KMS-11 (cell line): ENCODE data around the gene ANK3.

ENCODE experiments used
- H2AFZ ChIP-seq: fragments of 200-600 bp; sonication (generic); 2 replicates; pipeline ENCODE4 v1.6.1; 2016; ENCODE audit warnings: antibody characterized with exemption, mixed run types, low read depth
- H3K27ac ChIP-seq: fragments of 200-600 bp; sonication (generic); 2 replicates; pipeline ENCODE4 v1.6.1; 2016; ENCODE audit warnings: mild to moderate bottlenecking, mixed run types
- H3K27me3 ChIP-seq: fragments of 200-600 bp; sonication (generic); 2 replicates; pipeline ENCODE4 v1.6.1; 2017; ENCODE audit warnings: mild to moderate bottlenecking, low read depth, mixed run types, moderate library complexity; ENCODE audit not compliant: insufficient read depth
- H3K36me3 ChIP-seq: fragments of 200-600 bp; sonication (generic); 2 replicates; pipeline ENCODE4 v1.6.1; 2017; ENCODE audit warnings: mild to moderate bottlenecking, mixed run types; ENCODE audit not compliant: insufficient read depth
- H3K4me1 ChIP-seq: fragments of 200-600 bp; sonication (generic); 2 replicates; pipeline ENCODE4 v1.6.1; 2016; ENCODE audit warnings: mild to moderate bottlenecking, low read depth, mixed run types; ENCODE audit not compliant: poor library complexity, severe bottlenecking
- H3K4me2 ChIP-seq: fragments of 200-600 bp; sonication (generic); 2 replicates; pipeline ENCODE4 v1.7.0; 2016; ENCODE audit warnings: mild to moderate bottlenecking, mixed run types
- H3K4me3 ChIP-seq: fragments of 200-600 bp; sonication (generic); IDR thresholded peaks from 2 replicates; pipeline ENCODE4 v1.6.1; 2017; ENCODE audit warnings: low read depth, low read length, mixed read lengths; ENCODE audit not compliant: insufficient read depth
- H3K79me2 ChIP-seq: fragments of 200-600 bp; sonication (generic); 2 replicates; pipeline ENCODE4 v1.6.1; 2016; ENCODE audit warnings: low read depth, mixed run types; ENCODE audit not compliant: insufficient read depth
- H3K9ac ChIP-seq: fragments of 200-600 bp; sonication (generic); 2 replicates; pipeline ENCODE4 v1.6.1; 2016; ENCODE audit warnings: mild to moderate bottlenecking, mixed run types
- H4K20me1 ChIP-seq: fragments of 200-600 bp; sonication (generic); 2 replicates; pipeline ENCODE4 v1.6.1; 2016; ENCODE audit warnings: mild to moderate bottlenecking, mixed run types; ENCODE audit not compliant: insufficient read depth
- CTCF ChIP-seq: fragments of 200-600 bp; sonication (generic); conservative IDR thresholded peaks from 2 replicates; pipeline ENCODE4 v1.6.1; 2017; ENCODE audit warnings: low read depth, mild to moderate bottlenecking, antibody characterized with exemption, low read length, moderate library complexity, mixed read lengths

The ANK3 gene

DNA sequence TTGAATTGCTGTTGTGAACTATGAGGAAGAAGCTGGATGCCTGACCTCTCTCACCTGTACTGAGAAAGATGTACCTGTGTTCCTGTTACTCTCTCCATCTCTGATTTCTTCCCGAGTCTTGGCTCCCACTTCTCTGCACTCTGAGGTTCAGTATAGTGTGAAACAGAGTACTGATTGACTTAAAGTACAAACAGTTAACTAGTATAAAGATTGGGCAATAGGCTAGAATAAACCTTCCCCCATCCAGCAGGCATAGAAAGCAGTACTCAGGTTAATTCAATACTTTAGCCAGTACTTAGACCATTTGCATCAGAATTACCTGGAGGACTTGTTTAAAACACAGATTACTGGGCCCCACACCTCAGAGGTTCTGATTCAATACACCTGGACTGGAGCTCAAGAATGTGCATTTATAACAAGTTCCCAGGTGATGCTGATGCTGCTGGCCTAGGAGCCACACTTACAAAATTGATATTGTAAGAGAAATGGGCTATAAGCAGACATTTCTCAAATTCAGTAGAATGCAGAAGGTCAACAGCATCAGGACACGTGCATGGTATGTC is 51.6 kb downstream of the ANK3 start:
- no peaks in the 10 kb centered on the region for H3K36me3 ChIP-seq
- H3K4me3 ChIP-seq = no peak overlapping the region
- H4K20me1 ChIP-seq = peaks cover 40% of the 10 kb centered on the region
- H3K4me1 ChIP-seq = peaks cover 8% of the 10 kb centered on the region
- H2AFZ ChIP-seq = no peak overlapping the region
- no peak overlapping the region for H3K9ac ChIP-seq
- H3K27me3 ChIP-seq = no peaks in the 10 kb centered on the region
- H3K27ac ChIP-seq = no peak overlapping the region
- H3K4me2 ChIP-seq = no peak overlapping the region
- H3K79me2 ChIP-seq = peaks cover 98% of the 10 kb centered on the region
- TF ChIP-seq CTCF = no peak

DNA sequence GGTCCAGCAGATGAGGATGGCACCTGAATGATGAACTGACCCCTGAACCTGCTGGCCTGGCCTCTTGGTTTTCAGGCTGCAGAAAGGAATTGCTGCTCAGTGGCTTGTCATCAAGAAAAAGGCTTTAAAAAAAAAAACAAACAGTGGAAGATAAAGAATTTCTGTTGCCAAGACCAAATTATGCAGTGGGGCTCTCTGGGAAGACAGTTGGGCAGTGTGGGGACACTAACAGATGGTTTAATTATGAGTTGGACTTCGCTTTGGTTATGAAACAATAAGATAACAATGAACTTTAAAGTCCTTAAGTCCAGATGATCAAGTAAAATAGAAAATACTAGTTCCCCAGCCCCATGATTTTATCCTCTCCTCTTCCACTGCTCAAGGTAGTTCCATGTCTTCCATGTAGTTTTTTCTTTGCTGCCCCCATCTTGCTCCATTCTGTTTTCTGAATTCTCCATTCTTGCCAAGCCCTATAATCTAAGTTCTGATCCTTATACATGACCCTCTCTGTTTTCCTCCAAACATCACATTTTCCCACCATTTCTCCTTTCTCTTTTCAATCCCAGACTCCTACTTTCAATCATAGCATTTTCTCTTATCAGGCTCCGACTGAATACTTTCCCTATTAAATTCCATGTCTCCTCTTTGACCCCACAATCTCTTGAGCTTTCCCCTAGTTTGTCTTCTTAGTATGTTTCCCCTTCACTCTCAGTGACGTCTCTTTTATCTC is 52.6 kb downstream of the ANK3 start:
- Histone ChIP-seq H2AFZ (no peak overlapping the region), H3K4me2 (no peak overlapping the region), H3K4me1 (peaks cover 3% of the 10 kb centered on the region), H3K36me3 (no peaks in the 10 kb centered on the region), H3K9ac (no peak overlapping the region), H4K20me1 (peaks cover 40% of the 10 kb centered on the region), H3K4me3 (no peak overlapping the region), H3K27me3 (no peaks in the 10 kb centered on the region), H3K79me2 (peaks cover 98% of the 10 kb centered on the region), H3K27ac (no peak overlapping the region)
- TF ChIP-seq CTCF = no peak

- TF ChIP-seq CTCF = no peak
- Histone ChIP-seq H3K27me3 (no peaks in the 10 kb centered on the region), H3K4me1 (peaks cover 3% of the 10 kb centered on the region), H3K36me3 (0 out of 2 replicates have a peak, but pooled peaks cover 3% of the 10 kb centered on the region), H3K4me3 (no peak overlapping the region), H4K20me1 (peaks cover 36% of the 10 kb centered on the region), H3K27ac (no peak overlapping the region), H3K79me2 (peaks cover 98% of the 10 kb centered on the region), H3K9ac (no peak overlapping the region), H3K4me2 (no peak overlapping the region), H2AFZ (no peak overlapping the region)
Observed at GRCh38 chr10:60335708-60336107, 54.0 kb downstream of the ANK3 start.

DNA sequence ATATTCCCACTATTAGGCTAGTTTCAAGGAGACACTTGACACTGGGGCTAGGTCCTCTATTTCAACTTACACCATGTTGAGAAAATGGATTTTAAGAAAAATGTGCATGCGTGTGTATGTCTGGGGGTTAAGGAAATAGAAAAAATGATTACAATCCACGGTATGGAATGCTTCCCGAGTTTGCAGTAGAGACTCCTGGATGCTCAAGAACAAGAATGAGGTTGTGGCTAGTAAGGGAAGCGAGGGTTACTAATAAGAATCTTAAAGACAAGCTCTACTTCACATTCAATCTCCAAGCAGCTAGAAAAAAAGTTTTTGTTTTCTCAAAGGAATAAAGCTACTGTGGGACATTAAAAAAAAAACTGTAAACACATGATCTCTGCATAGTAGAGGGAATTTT is 54.7 kb downstream of the ANK3 start:
- TF ChIP-seq CTCF = no peak
- H3K27me3 ChIP-seq = no peaks in the 10 kb centered on the region
- no peak overlapping the region for H2AFZ ChIP-seq
- 0 out of 2 replicates have a peak, but pooled peaks cover 3% of the 10 kb centered on the region for H3K36me3 ChIP-seq
- H3K27ac ChIP-seq = no peak overlapping the region
- H3K4me1 ChIP-seq = peaks cover 3% of the 10 kb centered on the region
- H3K4me2 ChIP-seq = no peak overlapping the region
- H3K79me2 ChIP-seq = peaks cover 100% of the 10 kb centered on the region
- no peak overlapping the region for H3K9ac ChIP-seq
- no peak overlapping the region for H3K4me3 ChIP-seq
- peaks cover 39% of the 10 kb centered on the region for H4K20me1 ChIP-seq
